ENCODE results near the gene CLIC3. TPM values are rescaled to one million over a fixed set of nuclear protein-coding genes. Genes with fewer than 3 reads are reported as not detected.

CLIC3 gene
- total and polyA plus RNA-seq, 4 donors: 17.2 to 115 (median 81.1) TPM

DNA sequence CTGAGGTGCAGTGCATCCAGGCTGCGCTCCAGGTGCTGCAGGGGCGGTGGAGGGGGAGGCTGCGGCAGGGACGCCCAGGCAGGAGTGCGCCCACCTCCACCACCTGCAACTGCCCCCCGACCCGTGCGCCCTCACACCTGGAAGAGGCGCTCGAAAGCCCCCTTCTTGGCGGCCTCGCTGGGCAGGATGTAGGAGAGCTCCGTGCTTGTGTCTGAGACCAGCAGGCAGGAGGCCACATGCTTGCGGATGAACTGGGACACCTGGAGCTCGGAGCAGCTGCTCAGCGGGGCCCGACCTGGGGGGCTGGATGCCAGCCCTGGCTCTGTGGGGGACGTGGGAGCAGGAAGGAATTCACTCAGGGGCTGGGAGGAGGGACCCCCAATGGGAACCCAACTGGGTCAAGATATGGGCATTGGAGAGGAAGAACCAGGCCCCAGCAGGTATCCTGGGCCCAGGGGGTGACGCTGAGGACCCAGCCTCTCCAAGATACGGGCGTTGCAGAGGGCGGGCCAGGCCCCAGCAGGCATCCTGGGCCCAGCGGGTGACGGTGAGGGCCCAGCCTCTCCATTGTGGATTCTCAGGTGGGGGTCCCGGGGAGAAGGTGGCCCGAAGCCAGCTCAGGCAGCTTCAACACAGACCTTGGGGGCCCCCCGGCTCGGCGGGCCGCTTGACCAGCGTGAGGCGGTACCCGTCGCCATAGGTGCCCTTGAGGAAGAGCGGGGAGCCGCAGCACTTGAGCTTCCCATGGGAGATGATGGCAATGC is 18.6 kb upstream of the CLIC3 start:
- H3K36me3 ChIP-seq (ENCODE audit: control insufficient read depth in 4 of 4, insufficient read depth in 4 of 4, low read length in 4 of 4): peaks cover 0 to 63% (median 7%) of the 10 kb centered on the region in 4 donors
- DNase-seq: no peak

DNA sequence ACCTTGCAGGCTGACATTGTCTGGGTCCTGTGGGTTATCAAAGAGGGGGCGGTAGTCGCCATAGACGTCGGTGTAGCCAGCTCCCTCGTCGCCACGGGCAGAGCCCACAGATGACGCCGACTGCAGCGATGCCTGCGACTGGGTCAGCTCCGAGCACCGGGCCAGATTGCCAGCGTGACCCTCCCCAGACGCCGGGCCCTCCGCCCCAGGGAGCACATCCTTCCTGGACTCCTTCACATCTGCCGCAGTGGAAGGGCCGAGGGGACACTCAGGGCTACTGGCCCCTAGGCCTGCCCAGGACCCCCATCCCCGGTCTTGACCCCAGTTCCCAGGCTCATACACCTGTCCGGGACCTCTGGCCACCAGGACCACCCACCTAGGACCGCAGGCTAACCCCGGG is 17.8 kb upstream of the CLIC3 start:
- WGBS, 2 donors: 93 to 96% methylated on average over 23 of the region's 23 CpGs
- no peaks in the 10 kb centered on the region for H3K9me3 ChIP-seq (ENCODE audit: control insufficient read depth in 4 of 4, insufficient read depth in 3 of 4, low read length in 3 of 4)
- no peak overlapping the region for H3K27ac ChIP-seq (ENCODE audit: low read depth in 1 of 2, low read length in 1 of 2)
- peaks cover 0 to 69% (median 7%) of the 10 kb centered on the region in 4 donors for H3K36me3 ChIP-seq (ENCODE audit: control insufficient read depth in 4 of 4, insufficient read depth in 4 of 4, low read length in 4 of 4)
- no peak for ATAC-seq (ENCODE audit: insufficient read depth, low FRiP score)
- no peaks in the 10 kb centered on the region for H3K4me1 ChIP-seq (ENCODE audit: control insufficient read depth in 5 of 5, insufficient read depth in 5 of 5, low read length in 5 of 5)
- DNase-seq: no peak
- no peak for TF ChIP-seq CTCF (IDR thresholded peaks at IDR 0.05; ENCODE audit: control extremely low read depth, extremely low read depth)
- no peak overlapping the region for H3K9ac ChIP-seq (ENCODE audit: insufficient read depth in 1 of 2, low read length in 2 of 2)
- H3K4me3 ChIP-seq: no peak overlapping the region
- no peaks in the 10 kb centered on the region for H3K27me3 ChIP-seq (ENCODE audit: control insufficient read depth in 3 of 3, insufficient read depth in 3 of 3, low read length in 2 of 3)

More for the DNA sequence above, 18.6 kb upstream of the CLIC3 start:
- H3K27ac ChIP-seq (ENCODE audit: low read depth in 1 of 2, low read length in 1 of 2): no peak overlapping the region
- H3K4me3 ChIP-seq: no peak overlapping the region
- no peaks in the 10 kb centered on the region for H3K4me1 ChIP-seq (ENCODE audit: control insufficient read depth in 5 of 5, insufficient read depth in 5 of 5, low read length in 5 of 5)
- H3K27me3 ChIP-seq (ENCODE audit: control insufficient read depth in 3 of 3, insufficient read depth in 3 of 3, low read length in 2 of 3): no peaks in the 10 kb centered on the region
- ATAC-seq (ENCODE audit: insufficient read depth, low FRiP score): no peak
- 95% methylated on average over 36 of the region's 36 CpGs for WGBS, 2 donors
- H3K9ac ChIP-seq (ENCODE audit: insufficient read depth in 1 of 2, low read length in 2 of 2): no peak overlapping the region
- H3K9me3 ChIP-seq (ENCODE audit: control insufficient read depth in 4 of 4, insufficient read depth in 3 of 4, low read length in 3 of 4): no peaks in the 10 kb centered on the region
- TF ChIP-seq CTCF (IDR thresholded peaks at IDR 0.05; ENCODE audit: control extremely low read depth, extremely low read depth): no peak

DNA sequence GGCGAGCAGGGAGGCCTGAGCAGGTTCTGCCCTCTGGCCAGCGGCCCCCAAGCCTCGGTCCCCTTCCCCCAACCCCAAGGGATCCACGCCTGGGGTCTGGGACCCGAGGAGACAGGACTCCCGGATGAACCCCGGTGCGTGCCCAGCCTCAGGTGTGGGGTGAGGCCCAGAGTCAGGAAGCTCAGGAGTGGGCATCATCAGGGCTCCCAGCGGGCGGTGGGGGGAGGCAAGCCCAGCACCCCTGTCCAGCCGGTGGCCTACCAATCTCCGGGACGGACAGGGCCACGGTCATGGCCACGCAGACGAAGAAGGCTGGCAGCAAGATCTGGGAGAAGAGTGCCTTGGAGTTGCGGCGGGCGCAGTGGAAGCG is 17.2 kb upstream of the CLIC3 start:
- Histone ChIP-seq H3K4me3 (no peak overlapping the region), H3K27me3 (ENCODE audit: control insufficient read depth in 3 of 3, insufficient read depth in 3 of 3, low read length in 2 of 3) (no peaks in the 10 kb centered on the region), H3K36me3 (ENCODE audit: control insufficient read depth in 4 of 4, insufficient read depth in 4 of 4, low read length in 4 of 4) (peaks cover 0 to 67% (median 6%) of the 10 kb centered on the region in 4 donors), H3K9me3 (ENCODE audit: control insufficient read depth in 4 of 4, insufficient read depth in 3 of 4, low read length in 3 of 4) (no peaks in the 10 kb centered on the region), H3K9ac (ENCODE audit: insufficient read depth in 1 of 2, low read length in 2 of 2) (no peak overlapping the region), H3K27ac (ENCODE audit: low read depth in 1 of 2, low read length in 1 of 2) (no peak overlapping the region), H3K4me1 (ENCODE audit: control insufficient read depth in 5 of 5, insufficient read depth in 5 of 5, low read length in 5 of 5) (no peaks in the 10 kb centered on the region)
- ATAC-seq (ENCODE audit: insufficient read depth, low FRiP score): no peak
- no peak for TF ChIP-seq CTCF (IDR thresholded peaks at IDR 0.05; ENCODE audit: control extremely low read depth, extremely low read depth)
- no peak for DNase-seq
- WGBS, 2 donors: 96 to 97% methylated on average over 14 to 20 of the region's 20 CpGs

Data from lung (tissue), 12 donors.